Epithelial cell of esophagus (primary cell): ENCODE results near the gene CNTNAP2.
"Not testable (repeated sequence)": the region's sequence is repeated elsewhere in the genome, so short reads cannot be mapped to it uniquely, and the experiment has no call there.

Source experiments
- DNase-seq: peaks from one replicate; pipeline ENCODE4 v3.0.0; 2010; ENCODE audit warnings: low read depth
- H3K4me3 ChIP-seq: 2 replicates; pipeline ENCODE4 v1.5.1; 2011; ENCODE audit warnings: mild to moderate bottlenecking, low read length, control low read depth
- TF ChIP-seq, protein P1 (sequence below): IDR thresholded peaks from 2 replicates; pipeline ENCODE4 v1.5.1; 2011; ENCODE audit warnings: low read depth, mild to moderate bottlenecking, low read length, control low read depth, inconsistent platforms; ENCODE audit not compliant: insufficient read depth; ENCODE audit errors: missing control alignments

The CNTNAP2 gene

DNA sequence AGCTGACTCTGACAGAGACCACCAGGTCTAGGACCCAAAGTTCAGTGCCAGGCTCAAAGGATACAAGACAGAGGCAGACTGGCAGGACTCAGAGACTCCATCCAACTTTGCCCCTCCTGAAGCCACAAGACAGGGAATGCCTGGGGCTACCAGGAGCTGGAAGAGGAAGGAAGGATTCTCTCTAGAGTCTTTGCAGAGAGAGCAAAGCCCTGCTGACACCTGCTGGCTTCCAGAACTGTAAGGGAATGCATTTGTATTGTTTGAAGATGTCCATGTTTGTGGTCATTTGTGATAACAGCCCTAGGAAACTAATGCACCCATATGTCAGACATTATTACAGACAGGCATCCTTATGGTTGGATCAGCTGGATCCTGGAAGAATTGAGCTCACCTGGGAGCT lies 2341.7 kb downstream of the CNTNAP2 start:
- peak; percentile 17 for DNase-seq
- TF ChIP-seq, protein P1, sequence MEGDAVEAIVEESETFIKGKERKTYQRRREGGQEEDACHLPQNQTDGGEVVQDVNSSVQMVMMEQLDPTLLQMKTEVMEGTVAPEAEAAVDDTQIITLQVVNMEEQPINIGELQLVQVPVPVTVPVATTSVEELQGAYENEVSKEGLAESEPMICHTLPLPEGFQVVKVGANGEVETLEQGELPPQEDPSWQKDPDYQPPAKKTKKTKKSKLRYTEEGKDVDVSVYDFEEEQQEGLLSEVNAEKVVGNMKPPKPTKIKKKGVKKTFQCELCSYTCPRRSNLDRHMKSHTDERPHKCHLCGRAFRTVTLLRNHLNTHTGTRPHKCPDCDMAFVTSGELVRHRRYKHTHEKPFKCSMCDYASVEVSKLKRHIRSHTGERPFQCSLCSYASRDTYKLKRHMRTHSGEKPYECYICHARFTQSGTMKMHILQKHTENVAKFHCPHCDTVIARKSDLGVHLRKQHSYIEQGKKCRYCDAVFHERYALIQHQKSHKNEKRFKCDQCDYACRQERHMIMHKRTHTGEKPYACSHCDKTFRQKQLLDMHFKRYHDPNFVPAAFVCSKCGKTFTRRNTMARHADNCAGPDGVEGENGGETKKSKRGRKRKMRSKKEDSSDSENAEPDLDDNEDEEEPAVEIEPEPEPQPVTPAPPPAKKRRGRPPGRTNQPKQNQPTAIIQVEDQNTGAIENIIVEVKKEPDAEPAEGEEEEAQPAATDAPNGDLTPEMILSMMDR = peak; percentile 22
- H3K4me3 ChIP-seq = no peak overlapping the region

DNA sequence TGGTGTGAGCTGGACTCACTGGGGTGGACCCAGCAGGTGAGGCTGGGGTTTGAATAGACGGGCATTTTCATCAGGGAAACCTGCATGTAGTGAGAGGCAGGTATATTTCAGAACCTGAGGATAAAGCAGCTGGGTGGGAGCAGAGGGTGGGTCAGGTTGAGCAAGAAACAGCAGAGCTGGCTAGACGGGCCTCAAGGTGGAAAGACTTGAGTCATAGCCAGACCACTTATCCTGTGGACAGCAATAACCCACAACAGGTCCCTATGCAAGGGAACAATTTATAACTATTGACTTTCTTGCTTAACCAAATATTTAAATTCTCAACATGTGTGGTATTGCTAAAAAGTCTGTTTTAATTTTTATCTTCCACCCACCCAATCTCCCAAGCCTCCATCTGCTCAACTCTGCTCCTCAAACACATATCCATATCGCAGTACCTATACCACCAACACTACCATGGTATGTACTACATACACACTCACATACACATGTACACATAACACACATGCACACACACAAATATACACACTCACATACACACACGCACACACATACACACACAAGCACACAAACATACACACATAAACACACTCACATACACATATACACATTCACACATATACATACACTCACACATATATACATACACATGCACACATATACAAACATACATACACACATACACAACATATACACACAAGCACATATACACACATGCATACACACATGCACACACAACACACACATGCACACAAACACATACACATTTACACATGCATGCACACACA lies 2345.0 kb downstream of the CNTNAP2 start:
- DNase-seq = no peak
- TF ChIP-seq, protein P1 = no peak
- H3K4me3 ChIP-seq = no peak overlapping the region

DNA sequence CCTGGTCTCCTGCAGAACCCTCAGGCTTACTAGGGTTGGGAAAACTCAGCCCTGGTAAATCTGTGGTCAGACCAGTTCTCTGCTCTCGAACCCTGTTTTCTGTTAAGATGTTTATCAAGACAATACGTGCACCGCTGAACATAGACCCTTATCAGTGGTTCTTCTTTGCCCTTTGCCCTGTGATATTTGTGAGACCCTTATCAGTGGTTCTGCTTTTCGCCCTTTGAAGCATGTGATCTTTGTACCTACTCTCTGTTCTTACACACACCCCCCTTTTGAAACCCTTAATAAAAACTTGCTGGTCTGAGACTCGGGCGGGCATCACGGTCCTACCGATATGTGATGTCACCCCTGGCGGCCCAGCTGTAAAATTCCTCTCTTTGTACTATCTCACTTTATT lies 2346.2 kb downstream of the CNTNAP2 start:
- not testable (repeated sequence) for H3K4me3 ChIP-seq, DNase-seq

DNA sequence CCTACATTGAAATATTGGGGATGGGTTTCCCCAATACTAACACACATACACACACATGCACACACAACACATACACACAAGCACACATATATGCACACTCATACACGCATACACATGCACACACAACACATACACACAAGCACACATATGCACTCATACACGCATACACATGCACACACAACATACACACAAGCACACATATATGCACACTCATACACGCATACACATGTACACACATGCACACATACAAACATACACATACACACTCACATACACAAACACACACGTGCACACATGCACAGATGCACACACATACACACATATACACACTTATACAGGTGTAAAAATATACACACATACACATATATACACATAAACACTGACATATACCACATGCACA lies 2346.6 kb downstream of the CNTNAP2 start:
- H3K4me3 ChIP-seq = no peak overlapping the region
- TF ChIP-seq, protein P1 = no peak
- no peak for DNase-seq

GRCh38 chr7:148464947-148465346 lies 2348.3 kb downstream of the CNTNAP2 start:
- no peak overlapping the region for H3K4me3 ChIP-seq
- no peak for DNase-seq
- TF ChIP-seq, protein P1 = no peak

GRCh38 chr7:148465441-148465840 lies 2348.8 kb downstream of the CNTNAP2 start:
- not testable (repeated sequence) for DNase-seq, H3K4me3 ChIP-seq

GRCh38 chr7:148466120-148466519 lies 2349.5 kb downstream of the CNTNAP2 start:
- no peak for DNase-seq
- TF ChIP-seq, protein P1 = no peak

DNA sequence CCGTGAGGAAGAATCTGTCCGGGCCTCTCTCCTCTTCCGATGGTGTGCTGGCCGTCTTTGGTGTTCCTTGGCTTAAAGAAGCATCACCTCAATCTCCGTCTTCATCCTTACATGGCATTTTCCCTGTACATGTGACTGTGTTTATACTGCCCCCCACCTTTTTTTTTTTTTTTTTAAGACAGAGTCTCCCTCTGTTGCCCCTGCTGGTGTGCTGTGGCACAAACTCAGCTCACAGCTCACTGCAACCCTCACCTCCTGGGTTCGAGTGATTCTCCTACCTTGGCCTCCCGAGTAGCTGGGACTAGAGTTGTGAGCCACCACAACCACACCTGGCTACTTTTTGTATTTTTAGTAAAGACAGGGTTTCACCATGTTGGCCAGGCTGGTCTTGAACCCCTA lies 2352.1 kb downstream of the CNTNAP2 start:
- no peak overlapping the region for H3K4me3 ChIP-seq

More at GRCh38 chr7:148466120-148466519, 2349.5 kb downstream of the CNTNAP2 start:
- no peak overlapping the region for H3K4me3 ChIP-seq

More for the DNA sequence above, 2352.1 kb downstream of the CNTNAP2 start:
- no peak for DNase-seq
- TF ChIP-seq, protein P1 = no peak
